ENCODE measurements around the gene RAMAC. TPM values are rescaled to one million over a fixed set of nuclear protein-coding genes. Genes with fewer than 3 reads are reported as not detected.

Gene RAMAC
- total RNA-seq, 1 experiment from 2014 or later: 31.8 TPM

DNA sequence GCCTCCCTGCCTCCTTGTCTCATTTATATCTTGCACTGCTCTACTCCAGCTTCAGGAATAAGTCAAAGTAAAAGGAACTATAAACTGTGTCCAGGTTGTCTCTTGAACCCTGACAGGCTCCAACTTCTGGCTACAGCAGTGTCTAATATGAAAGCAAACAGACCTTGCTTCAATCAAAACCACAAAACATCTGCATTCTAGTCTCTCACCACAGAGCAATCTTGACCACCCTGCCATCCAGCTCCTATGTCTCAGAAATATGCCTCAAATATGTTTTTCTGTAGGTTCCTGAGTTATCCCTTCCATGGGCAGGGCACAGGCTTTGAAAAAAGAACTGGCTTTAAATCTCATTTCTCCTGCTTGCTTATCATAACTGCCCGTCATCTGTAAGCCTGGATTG lies 13.0 kb upstream of the RAMAC start:
- ChIA-PET POLR2A (no interaction called here), CTCF (no interaction called here)
- Histone ChIP-seq H3K36me3 (ENCODE audit: control insufficient read depth, insufficient read depth, low read length) (no peaks in the 10 kb centered on the region), H3K27me3 (replicated peaks; ENCODE audit: control insufficient read depth, insufficient read depth, low read length) (no peaks in the 10 kb centered on the region), H3K4me1 (no peaks in the 10 kb centered on the region), H3K4me3 (ENCODE audit: low read depth, low read length) (no peak overlapping the region), H3K9me3 (no peaks in the 10 kb centered on the region)
- peaks cover 12% of the 10 kb centered on the region for H3K4me1 Mint-ChIP-seq (ENCODE audit: low read depth, unreplicated experiment)
- no peaks in the 10 kb centered on the region for H3K27me3 Mint-ChIP-seq (ENCODE audit: insufficient read depth, unreplicated experiment)
- no peaks in the 10 kb centered on the region for H3K36me3 Mint-ChIP-seq (ENCODE audit: insufficient read depth, unreplicated experiment)
- no peak overlapping the region for H3K4me3 Mint-ChIP-seq (ENCODE audit: unreplicated experiment)
- intact Hi-C loops (cut with micrococcal nuclease; ENCODE audit: unreplicated experiment): no loop called here
- no TSS peak for BruUV-seq (replicated peaks)
- H3K27ac Mint-ChIP-seq (ENCODE audit: unreplicated experiment): no peak overlapping the region
- DNase-seq: no peak
- no peaks in the 10 kb centered on the region for H3K9me3 Mint-ChIP-seq (ENCODE audit: unreplicated experiment)
- TF ChIP-seq, protein P1, sequence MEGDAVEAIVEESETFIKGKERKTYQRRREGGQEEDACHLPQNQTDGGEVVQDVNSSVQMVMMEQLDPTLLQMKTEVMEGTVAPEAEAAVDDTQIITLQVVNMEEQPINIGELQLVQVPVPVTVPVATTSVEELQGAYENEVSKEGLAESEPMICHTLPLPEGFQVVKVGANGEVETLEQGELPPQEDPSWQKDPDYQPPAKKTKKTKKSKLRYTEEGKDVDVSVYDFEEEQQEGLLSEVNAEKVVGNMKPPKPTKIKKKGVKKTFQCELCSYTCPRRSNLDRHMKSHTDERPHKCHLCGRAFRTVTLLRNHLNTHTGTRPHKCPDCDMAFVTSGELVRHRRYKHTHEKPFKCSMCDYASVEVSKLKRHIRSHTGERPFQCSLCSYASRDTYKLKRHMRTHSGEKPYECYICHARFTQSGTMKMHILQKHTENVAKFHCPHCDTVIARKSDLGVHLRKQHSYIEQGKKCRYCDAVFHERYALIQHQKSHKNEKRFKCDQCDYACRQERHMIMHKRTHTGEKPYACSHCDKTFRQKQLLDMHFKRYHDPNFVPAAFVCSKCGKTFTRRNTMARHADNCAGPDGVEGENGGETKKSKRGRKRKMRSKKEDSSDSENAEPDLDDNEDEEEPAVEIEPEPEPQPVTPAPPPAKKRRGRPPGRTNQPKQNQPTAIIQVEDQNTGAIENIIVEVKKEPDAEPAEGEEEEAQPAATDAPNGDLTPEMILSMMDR (IDR thresholded peaks at IDR 0.05; ENCODE audit: insufficient read depth in 1 of 2, low read depth in 1 of 2, low read length in 1 of 2, severe bottlenecking in 1 of 2, unreplicated experiment in 1 of 2): no peak

DNA sequence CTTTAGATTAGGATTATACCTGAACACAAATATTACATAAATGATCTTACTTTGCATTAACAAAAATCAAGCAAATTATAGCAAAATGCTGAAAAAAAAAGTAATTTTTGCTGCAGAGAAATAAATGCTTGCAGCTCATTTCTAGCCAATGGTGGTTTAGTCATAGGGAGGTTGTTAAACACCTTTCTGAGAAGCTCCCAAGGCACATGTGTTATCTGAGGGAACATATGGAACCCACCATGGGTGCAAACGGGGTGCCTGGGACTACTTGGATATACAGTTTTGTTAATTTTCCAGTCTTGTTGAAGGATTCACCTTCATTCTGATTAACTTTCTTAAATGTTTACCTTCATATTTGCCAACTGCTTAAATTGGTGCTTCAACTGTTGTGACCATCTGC lies 8.9 kb upstream of the RAMAC start:
- POLR2A ChIA-PET: no interaction called here
- TF ChIP-seq, protein P1 (IDR thresholded peaks at IDR 0.05; ENCODE audit: insufficient read depth in 1 of 2, low read depth in 1 of 2, low read length in 1 of 2, severe bottlenecking in 1 of 2, unreplicated experiment in 1 of 2): no peak
- H3K9me3 ChIP-seq: no peaks in the 10 kb centered on the region
- no TSS peak for BruUV-seq (replicated peaks)
- no peak overlapping the region for H3K27ac Mint-ChIP-seq (ENCODE audit: unreplicated experiment)
- H3K4me3 ChIP-seq (ENCODE audit: low read depth, low read length): no peak overlapping the region
- no peaks in the 10 kb centered on the region for H3K27me3 Mint-ChIP-seq (ENCODE audit: insufficient read depth, unreplicated experiment)
- no peaks in the 10 kb centered on the region for H3K4me1 Mint-ChIP-seq (ENCODE audit: low read depth, unreplicated experiment)
- no peaks in the 10 kb centered on the region for H3K36me3 Mint-ChIP-seq (ENCODE audit: insufficient read depth, unreplicated experiment)
- DNase-seq: no peak
- intact Hi-C loops (cut with micrococcal nuclease; ENCODE audit: unreplicated experiment): no loop called here
- no peaks in the 10 kb centered on the region for H3K4me1 ChIP-seq
- no peaks in the 10 kb centered on the region for H3K36me3 ChIP-seq (ENCODE audit: control insufficient read depth, insufficient read depth, low read length)
- H3K27me3 ChIP-seq (replicated peaks; ENCODE audit: control insufficient read depth, insufficient read depth, low read length): no peaks in the 10 kb centered on the region
- CTCF ChIA-PET: no interaction called here
- no peaks in the 10 kb centered on the region for H3K9me3 Mint-ChIP-seq (ENCODE audit: unreplicated experiment)
- no peak overlapping the region for H3K4me3 Mint-ChIP-seq (ENCODE audit: unreplicated experiment)

DNA sequence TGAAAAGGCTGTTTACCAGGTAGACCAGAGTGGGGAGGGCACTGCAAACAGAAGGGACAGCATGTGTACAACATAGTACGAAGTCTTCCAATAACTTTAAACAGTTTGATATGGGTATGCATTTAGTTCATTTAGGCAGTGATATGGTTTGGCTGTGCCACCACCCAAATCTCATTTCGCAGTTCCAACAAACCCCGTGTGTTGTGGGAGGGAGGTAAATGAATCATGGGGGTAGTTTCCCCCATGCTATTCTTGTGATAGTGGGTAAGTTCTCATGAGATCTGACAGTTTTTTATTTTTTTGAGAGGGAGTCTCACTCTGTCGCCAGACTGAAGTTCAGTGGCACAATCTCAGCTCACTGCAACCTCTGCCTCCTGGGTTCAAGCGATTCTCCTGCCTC lies 7.6 kb upstream of the RAMAC start:
- intact Hi-C loops (cut with micrococcal nuclease; ENCODE audit: unreplicated experiment): no loop called here
- no peaks in the 10 kb centered on the region for H3K4me1 Mint-ChIP-seq (ENCODE audit: low read depth, unreplicated experiment)
- no peaks in the 10 kb centered on the region for H3K27me3 ChIP-seq (replicated peaks; ENCODE audit: control insufficient read depth, insufficient read depth, low read length)

More for the DNA sequence above, 7.6 kb upstream of the RAMAC start:
- no TSS peak for BruUV-seq (replicated peaks)
- DNase-seq: no peak
- POLR2A ChIA-PET: no interaction called here
- H3K36me3 Mint-ChIP-seq (ENCODE audit: insufficient read depth, unreplicated experiment): no peaks in the 10 kb centered on the region
- Histone ChIP-seq H3K4me3 (ENCODE audit: low read depth, low read length) (no peak overlapping the region), H3K9me3 (no peaks in the 10 kb centered on the region), H3K4me1 (no peaks in the 10 kb centered on the region), H3K36me3 (ENCODE audit: control insufficient read depth, insufficient read depth, low read length) (no peaks in the 10 kb centered on the region)
- CTCF ChIA-PET: no interaction called here
- TF ChIP-seq, protein P1 (IDR thresholded peaks at IDR 0.05; ENCODE audit: insufficient read depth in 1 of 2, low read depth in 1 of 2, low read length in 1 of 2, severe bottlenecking in 1 of 2, unreplicated experiment in 1 of 2): no peak
- no peaks in the 10 kb centered on the region for H3K27me3 Mint-ChIP-seq (ENCODE audit: insufficient read depth, unreplicated experiment)
- no peak overlapping the region for H3K27ac Mint-ChIP-seq (ENCODE audit: unreplicated experiment)
- no peak overlapping the region for H3K4me3 Mint-ChIP-seq (ENCODE audit: unreplicated experiment)
- no peaks in the 10 kb centered on the region for H3K9me3 Mint-ChIP-seq (ENCODE audit: unreplicated experiment)

Measured in Caco-2 (cell line).